K562 (cell line): ENCODE results near the gene ADGRG1. TPM values are rescaled to one million over a fixed set of nuclear protein-coding genes. Genes with fewer than 3 reads are reported as not detected.

Experiments
- ADNP ChIP-seq: fragments of 200-800 bp; sonication (Bioruptor generic); IDR thresholded peaks from 2 replicates; pipeline ENCODE4 v1.6.1; 2016; ENCODE audit warnings: missing genetic modification characterization, missing compliant biosample characterization
- IRF2 ChIP-seq: sonication (generic); formaldehyde crosslinking; IDR thresholded peaks from 2 replicates; pipeline ENCODE4 v1.8.1; 2022; ENCODE audit warnings: mild to moderate bottlenecking, missing genetic modification reagents
- KAT7 ChIP-seq: sonication (generic); formaldehyde crosslinking; IDR thresholded peaks from 2 replicates; pipeline ENCODE4 v1.8.0; 2022; ENCODE audit warnings: missing genetic modification reagents, mild to moderate bottlenecking, borderline replicate concordance
- KHSRP ChIP-seq: fragments of 450-650 bp; IDR thresholded peaks from 2 replicates; pipeline ENCODE4 v1.6.1; 2017
- POLR2AphosphoS5 ChIP-seq: IDR thresholded peaks from 2 replicates; pipeline ENCODE4 v1.6.1; 2011; ENCODE audit warnings: mild to moderate bottlenecking, low read depth, low read length, moderate library complexity; ENCODE audit not compliant: control insufficient read depth, insufficient read depth
- RBM25 ChIP-seq: fragments of 200-400 bp; formaldehyde crosslinking; IDR thresholded peaks from 2 replicates; pipeline ENCODE4 v1.6.1; 2018; ENCODE audit warnings: low read length, low read depth, moderate library complexity; ENCODE audit not compliant: severe bottlenecking
- RFX1 ChIP-seq: fragments of 450-650 bp; IDR thresholded peaks from 2 replicates; pipeline ENCODE4 v1.6.1; 2016; ENCODE audit warnings: mild to moderate bottlenecking, moderate library complexity
- SMARCC2 ChIP-seq: fragments of 450-650 bp; IDR thresholded peaks from 2 replicates; pipeline ENCODE4 v1.6.1; 2017; ENCODE audit warnings: antibody characterized with exemption, moderate library complexity, mild to moderate bottlenecking, low read depth
- ZC3H8 ChIP-seq: fragments of 450-650 bp; IDR thresholded peaks from 2 replicates; pipeline ENCODE4 v1.6.1; 2017
- ZNF444 ChIP-seq: fragments of 250-450 bp; sonication (Bioruptor Pico); IDR thresholded peaks from 2 replicates; pipeline ENCODE4 v1.4.0; 2020; ENCODE audit warnings: mild to moderate bottlenecking, moderate library complexity
- ZNF695 ChIP-seq: fragments of 450-650 bp; formaldehyde crosslinking; IDR thresholded peaks from 2 replicates; pipeline ENCODE4 v1.4.0; 2020; ENCODE audit warnings: mild to moderate bottlenecking, moderate library complexity
- ZSCAN29 ChIP-seq: fragments of 450-650 bp; IDR thresholded peaks from 2 replicates; pipeline ENCODE4 v1.6.1; 2017
- polyA plus RNA-seq, 8 experiments: library from polyadenylated mRNA; depleted of rRNA in 4 of 8; stranded (reverse) in 5 of 8; unstranded in 3 of 8; fragments of >200 nt; fragmentation: Nextera tagmentation in 2 of 8; fragmentation: Illumina TruSeq in 1 of 8; extraction: Ambion mirVana in 2 of 8; extraction: Trizol in 1 of 8; gene quantifications; 2 replicates each; pipeline versions ENCODE4 v1.2.1 to v1.2.3, GENCODE V29; 2011 to 2014; ENCODE audit warnings: inconsistent platforms in 1 of 8, missing spikeins in 1 of 8
- total RNA-seq, 7 experiments: library from RNA; depleted of rRNA in 6 of 7; stranded (reverse); fragments of >200 nt in 6 of 7; fragmentation: Illumina TruSeq in 2 of 7; extraction: Trizol in 2 of 7; gene quantifications; 2 replicates each; pipeline versions ENCODE4 v1.2.1 to v1.2.3, GENCODE V29; 2011 to 2021; ENCODE audit warnings: low replicate concordance in 1 of 7
- TF ChIP-seq, protein P1 (sequence below): fragments of 250-450 bp; sonication (Bioruptor Pico); IDR thresholded peaks from 2 replicates; pipeline ENCODE4 v1.5.0; 2022; ENCODE audit warnings: mild to moderate bottlenecking
- TF ChIP-seq, protein P2 (sequence below): fragments of 450-650 bp; IDR thresholded peaks from 2 replicates; pipeline ENCODE4 v1.6.1; 2018; ENCODE audit warnings: mild to moderate bottlenecking, low read depth; ENCODE audit not compliant: partially characterized antibody
- TF ChIP-seq, protein P3 (sequence below), 2 experiments: fragments of 450-650 bp in 1 of 2; IDR thresholded peaks; 2 replicates each; pipeline ENCODE4 v1.6.1; 2011 to 2017; ENCODE audit warnings: low read depth in 2 of 2, antibody characterized with exemption in 1 of 2, borderline replicate concordance in 1 of 2, low read length in 1 of 2, mild to moderate bottlenecking in 1 of 2, mixed read lengths in 1 of 2; ENCODE audit not compliant: control insufficient read depth in 1 of 2
- TF ChIP-seq, protein P4 (sequence below): fragments of 250-450 bp; sonication (Bioruptor Pico); IDR thresholded peaks from 2 replicates; pipeline ENCODE4 v1.5.0; 2020; ENCODE audit warnings: mild to moderate bottlenecking, borderline replicate concordance
- TF ChIP-seq, protein P5 (sequence below): sonication (generic); formaldehyde crosslinking; IDR thresholded peaks from 2 replicates; pipeline ENCODE4 v1.8.0; 2022; ENCODE audit warnings: mild to moderate bottlenecking, missing genetic modification reagents

Gene ADGRG1
- total and polyA plus RNA-seq, 9 of the 15 experiments (the other 6 are each of a cell fraction or from before 2014, with no cell fraction given), result 0.04 to 0.31 (median 0.16) TPM; not detected in 6

DNA sequence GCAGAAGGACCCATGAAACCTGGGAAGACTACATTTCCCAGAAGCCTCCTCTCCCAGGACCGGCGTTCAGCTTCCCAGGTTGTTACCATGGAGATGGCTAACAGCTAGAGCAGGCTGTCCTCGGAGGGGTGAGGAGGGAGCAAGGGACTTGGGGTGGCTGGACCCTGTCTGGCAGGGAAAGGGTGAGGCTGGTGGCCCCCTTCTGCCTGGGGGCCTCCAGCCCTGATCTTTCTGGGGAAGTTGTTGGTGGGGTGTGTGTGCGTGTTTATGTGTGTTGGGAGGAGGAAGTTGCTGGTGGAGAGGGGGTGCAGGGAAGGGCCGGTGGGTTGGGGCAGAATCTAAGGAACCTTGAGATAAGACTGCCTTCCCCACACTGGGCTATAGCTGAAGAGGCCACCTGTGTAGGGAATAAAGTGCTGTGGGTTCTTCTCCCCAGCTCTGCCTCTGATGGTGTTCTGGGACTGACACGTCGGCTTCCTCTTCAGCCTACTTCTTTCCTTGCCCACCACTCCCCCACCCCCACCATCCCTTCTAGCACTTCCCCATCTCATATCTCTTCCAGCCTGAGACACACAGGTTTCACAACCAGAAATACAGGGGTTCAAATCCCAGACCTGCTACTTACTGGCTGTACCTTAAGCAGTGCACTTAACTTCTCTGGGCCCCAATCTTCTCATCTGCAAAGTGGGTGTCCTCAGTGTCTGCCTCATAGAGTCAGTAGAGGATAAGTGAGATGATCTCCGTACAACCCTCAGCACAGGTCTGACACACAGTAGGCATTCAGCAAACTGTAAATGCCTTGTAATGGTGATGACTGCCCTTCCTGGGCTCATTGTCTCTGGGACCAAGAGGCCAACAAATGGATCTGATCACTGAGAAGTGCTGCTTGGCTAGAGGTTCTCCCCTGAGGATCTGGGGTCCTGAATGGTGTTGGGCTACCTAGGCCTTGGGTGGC, 66.6 kb downstream of the ADGRG1 start, which contains the start of gene DRC7 (continued):
- TF ChIP-seq, protein P1, sequence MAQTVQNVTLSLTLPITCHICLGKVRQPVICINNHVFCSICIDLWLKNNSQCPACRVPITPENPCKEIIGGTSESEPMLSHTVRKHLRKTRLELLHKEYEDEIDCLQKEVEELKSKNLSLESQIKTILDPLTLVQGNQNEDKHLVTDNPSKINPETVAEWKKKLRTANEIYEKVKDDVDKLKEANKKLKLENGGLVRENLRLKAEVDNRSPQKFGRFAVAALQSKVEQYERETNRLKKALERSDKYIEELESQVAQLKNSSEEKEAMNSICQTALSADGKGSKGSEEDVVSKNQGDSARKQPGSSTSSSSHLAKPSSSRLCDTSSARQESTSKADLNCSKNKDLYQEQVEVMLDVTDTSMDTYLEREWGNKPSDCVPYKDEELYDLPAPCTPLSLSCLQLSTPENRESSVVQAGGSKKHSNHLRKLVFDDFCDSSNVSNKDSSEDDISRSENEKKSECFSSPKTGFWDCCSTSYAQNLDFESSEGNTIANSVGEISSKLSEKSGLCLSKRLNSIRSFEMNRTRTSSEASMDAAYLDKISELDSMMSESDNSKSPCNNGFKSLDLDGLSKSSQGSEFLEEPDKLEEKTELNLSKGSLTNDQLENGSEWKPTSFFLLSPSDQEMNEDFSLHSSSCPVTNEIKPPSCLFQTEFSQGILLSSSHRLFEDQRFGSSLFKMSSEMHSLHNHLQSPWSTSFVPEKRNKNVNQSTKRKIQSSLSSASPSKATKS (CRISPR knock-in tag), result no peak
- no peak for TF ChIP-seq ADNP
- TF ChIP-seq POLR2AphosphoS5, result no peak
- no peak for TF ChIP-seq SMARCC2
- TF ChIP-seq ZC3H8, result no peak
- TF ChIP-seq ZNF444 (CRISPR knock-in tag), result no peak
- TF ChIP-seq KAT7 (CRISPR knock-in tag), result 0 out of 2 replicates have a peak, but pooled peaks have one; percentile 25
- TF ChIP-seq KHSRP, result no peak
- peak; percentile 60 for TF ChIP-seq RBM25
- TF ChIP-seq, protein P2, sequence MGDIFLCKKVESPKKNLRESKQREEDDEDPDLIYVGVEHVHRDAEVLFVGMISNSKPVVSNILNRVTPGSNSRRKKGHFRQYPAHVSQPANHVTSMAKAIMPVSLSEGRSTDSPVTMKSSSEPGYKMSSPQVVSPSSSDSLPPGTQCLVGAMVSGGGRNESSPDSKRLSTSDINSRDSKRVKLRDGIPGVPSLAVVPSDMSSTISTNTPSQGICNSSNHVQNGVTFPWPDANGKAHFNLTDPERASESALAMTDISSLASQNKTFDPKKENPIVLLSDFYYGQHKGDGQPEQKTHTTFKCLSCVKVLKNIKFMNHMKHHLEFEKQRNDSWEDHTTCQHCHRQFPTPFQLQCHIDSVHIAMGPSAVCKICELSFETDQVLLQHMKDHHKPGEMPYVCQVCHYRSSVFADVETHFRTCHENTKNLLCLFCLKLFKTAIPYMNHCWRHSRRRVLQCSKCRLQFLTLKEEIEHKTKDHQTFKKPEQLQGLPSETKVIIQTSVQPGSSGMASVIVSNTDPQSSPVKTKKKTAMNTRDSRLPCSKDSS, result no peak
- TF ChIP-seq, protein P3, sequence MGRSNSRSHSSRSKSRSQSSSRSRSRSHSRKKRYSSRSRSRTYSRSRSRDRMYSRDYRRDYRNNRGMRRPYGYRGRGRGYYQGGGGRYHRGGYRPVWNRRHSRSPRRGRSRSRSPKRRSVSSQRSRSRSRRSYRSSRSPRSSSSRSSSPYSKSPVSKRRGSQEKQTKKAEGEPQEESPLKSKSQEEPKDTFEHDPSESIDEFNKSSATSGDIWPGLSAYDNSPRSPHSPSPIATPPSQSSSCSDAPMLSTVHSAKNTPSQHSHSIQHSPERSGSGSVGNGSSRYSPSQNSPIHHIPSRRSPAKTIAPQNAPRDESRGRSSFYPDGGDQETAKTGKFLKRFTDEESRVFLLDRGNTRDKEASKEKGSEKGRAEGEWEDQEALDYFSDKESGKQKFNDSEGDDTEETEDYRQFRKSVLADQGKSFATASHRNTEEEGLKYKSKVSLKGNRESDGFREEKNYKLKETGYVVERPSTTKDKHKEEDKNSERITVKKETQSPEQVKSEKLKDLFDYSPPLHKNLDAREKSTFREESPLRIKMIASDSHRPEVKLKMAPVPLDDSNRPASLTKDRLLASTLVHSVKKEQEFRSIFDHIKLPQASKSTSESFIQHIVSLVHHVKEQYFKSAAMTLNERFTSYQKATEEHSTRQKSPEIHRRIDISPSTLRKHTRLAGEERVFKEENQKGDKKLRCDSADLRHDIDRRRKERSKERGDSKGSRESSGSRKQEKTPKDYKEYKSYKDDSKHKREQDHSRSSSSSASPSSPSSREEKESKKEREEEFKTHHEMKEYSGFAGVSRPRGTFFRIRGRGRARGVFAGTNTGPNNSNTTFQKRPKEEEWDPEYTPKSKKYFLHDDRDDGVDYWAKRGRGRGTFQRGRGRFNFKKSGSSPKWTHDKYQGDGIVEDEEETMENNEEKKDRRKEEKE (IDR thresholded peaks at IDR 0.05; ENCODE audit: borderline replicate concordance in 1 of 2, control insufficient read depth in 1 of 2, low read depth in 2 of 2, low read length in 1 of 2), result no peak
- TF ChIP-seq RFX1, result peak; percentile 97
- no peak for TF ChIP-seq ZNF695
- TF ChIP-seq, protein P4, sequence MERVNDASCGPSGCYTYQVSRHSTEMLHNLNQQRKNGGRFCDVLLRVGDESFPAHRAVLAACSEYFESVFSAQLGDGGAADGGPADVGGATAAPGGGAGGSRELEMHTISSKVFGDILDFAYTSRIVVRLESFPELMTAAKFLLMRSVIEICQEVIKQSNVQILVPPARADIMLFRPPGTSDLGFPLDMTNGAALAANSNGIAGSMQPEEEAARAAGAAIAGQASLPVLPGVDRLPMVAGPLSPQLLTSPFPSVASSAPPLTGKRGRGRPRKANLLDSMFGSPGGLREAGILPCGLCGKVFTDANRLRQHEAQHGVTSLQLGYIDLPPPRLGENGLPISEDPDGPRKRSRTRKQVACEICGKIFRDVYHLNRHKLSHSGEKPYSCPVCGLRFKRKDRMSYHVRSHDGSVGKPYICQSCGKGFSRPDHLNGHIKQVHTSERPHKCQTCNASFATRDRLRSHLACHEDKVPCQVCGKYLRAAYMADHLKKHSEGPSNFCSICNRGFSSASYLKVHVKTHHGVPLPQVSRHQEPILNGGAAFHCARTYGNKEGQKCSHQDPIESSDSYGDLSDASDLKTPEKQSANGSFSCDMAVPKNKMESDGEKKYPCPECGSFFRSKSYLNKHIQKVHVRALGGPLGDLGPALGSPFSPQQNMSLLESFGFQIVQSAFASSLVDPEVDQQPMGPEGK (CRISPR knock-in tag), result no peak
- TF ChIP-seq, protein P5, sequence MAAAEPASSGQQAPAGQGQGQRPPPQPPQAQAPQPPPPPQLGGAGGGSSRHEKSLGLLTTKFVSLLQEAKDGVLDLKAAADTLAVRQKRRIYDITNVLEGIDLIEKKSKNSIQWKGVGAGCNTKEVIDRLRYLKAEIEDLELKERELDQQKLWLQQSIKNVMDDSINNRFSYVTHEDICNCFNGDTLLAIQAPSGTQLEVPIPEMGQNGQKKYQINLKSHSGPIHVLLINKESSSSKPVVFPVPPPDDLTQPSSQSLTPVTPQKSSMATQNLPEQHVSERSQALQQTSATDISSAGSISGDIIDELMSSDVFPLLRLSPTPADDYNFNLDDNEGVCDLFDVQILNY, result no peak
- no peak for TF ChIP-seq ZSCAN29
- no peak for TF ChIP-seq IRF2 (CRISPR knock-in tag)
